Measurements from ENCODE around the gene JAZF1.

JAZF1 gene

DNA sequence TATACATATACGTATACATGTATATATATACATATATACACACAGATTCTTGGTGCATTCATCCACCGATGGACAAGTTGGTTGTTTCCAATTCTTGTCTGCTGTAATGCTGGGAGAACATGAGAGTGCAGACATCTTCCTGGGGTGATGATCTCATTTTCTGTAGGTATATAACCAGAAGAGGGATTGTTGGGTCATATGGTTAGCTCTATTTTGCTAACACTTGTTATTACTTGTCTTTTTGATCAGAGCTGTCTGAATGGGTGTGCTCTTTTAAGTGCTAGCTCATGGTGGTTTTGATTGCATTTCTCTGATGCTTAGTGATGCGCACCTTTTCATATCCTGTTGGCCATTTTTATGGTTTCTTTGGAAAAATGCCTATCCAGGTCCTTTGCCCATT, 334.2 kb downstream of the JAZF1 start:
- TF ChIP-seq, protein P1, sequence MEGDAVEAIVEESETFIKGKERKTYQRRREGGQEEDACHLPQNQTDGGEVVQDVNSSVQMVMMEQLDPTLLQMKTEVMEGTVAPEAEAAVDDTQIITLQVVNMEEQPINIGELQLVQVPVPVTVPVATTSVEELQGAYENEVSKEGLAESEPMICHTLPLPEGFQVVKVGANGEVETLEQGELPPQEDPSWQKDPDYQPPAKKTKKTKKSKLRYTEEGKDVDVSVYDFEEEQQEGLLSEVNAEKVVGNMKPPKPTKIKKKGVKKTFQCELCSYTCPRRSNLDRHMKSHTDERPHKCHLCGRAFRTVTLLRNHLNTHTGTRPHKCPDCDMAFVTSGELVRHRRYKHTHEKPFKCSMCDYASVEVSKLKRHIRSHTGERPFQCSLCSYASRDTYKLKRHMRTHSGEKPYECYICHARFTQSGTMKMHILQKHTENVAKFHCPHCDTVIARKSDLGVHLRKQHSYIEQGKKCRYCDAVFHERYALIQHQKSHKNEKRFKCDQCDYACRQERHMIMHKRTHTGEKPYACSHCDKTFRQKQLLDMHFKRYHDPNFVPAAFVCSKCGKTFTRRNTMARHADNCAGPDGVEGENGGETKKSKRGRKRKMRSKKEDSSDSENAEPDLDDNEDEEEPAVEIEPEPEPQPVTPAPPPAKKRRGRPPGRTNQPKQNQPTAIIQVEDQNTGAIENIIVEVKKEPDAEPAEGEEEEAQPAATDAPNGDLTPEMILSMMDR (conservative IDR thresholded peaks at IDR 0.05; ENCODE audit: low read depth, low read length), result no peak
- no peak for DNase-seq (ENCODE audit: low read depth)
- H3K4me3 ChIP-seq (ENCODE audit: low read depth, low read length), result no peak overlapping the region

DNA sequence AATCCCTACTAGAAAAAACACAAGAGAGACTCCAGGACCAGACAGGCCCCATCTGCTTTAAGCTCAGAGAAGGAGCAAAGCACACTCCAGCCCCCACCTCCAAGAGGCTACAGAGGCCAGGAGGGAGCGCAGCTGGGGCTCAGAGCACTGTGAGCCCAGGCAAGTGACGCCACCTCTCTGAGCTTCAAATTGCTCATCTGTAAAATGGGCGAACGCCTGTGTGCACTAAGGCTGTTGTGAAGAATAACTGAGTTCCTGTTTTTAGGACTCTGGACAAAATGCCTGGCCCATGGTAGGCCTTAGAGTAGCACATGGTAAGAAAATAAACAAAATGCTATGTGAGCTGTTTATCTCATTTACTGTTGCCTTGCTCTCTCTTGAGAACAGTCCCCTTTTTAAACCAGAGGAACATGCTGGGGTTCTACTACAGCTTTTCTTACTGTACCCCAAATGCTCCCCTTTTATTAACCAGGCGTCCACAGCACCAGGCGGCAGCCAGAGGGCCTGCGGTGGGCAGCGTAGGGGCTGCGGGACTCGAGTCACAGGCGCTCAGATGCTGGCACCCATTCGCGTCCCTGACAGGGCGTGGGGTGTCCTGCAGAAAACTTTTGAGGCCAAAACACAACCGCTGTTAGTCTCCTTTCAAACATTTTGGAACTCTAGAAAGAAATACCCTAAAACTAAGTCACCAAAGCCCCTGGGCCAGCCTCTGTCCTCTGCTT, 336.9 kb downstream of the JAZF1 start:
- TF ChIP-seq, protein P1 (conservative IDR thresholded peaks at IDR 0.05; ENCODE audit: low read depth, low read length), result no peak
- no peak overlapping the region for H3K4me3 ChIP-seq (ENCODE audit: low read depth, low read length)
- no peak for DNase-seq (ENCODE audit: low read depth)

DNA sequence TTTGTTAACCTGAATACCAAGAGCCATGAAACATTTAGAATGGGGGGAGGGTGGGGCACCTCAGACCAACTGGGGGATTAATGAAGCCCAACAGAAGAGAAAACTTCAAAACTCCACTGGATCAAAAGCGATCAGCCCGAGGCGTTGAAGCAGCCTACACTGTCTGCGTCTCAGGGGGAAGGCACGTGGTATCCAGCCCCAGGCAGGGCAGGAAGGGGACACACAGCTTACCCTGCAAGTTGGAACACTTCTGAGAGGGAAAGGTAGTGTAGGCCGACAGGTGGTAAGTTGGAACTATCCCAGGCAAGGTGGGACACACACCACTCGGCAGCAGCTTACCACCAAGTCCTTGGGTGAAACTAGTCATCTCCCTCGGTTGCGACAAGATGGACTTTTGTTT, 337.7 kb downstream of the JAZF1 start:
- TF ChIP-seq, protein P1 (conservative IDR thresholded peaks at IDR 0.05; ENCODE audit: low read depth, low read length), result no peak
- H3K4me3 ChIP-seq (ENCODE audit: low read depth, low read length), result peak overlapping the region; percentile 14
- DNase-seq (ENCODE audit: low read depth), result no peak

DNA sequence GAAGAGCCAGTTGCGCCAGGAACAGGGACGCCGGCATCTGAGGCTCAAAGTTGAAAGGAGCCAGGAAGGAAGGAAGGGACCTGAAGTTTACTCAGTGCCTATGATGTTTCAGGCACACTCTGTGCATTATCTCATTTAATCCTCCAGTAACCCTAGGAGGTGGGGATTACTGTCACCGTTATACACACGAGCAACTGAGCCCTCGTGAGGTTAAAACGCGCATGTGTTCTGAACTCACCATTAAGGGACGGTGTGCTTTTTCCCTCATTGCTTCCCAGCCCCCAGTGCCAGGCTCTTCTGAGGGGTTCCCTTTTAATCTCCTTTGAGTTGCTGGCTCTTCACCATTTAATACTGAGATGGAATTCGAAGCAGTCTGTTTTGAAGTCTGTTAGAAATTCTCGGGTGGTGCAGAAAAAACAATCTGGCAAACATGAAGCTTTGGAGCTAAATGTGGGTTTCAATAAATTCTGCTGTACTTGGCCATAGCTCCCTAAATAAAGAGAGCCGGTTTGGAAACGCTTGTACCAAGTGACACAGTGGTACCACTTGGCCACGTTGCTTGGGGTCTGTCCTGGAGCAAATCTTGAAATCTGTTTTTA, 338.4 kb downstream of the JAZF1 start:
- DNase-seq (ENCODE audit: low read depth), result peak; percentile 46
- TF ChIP-seq, protein P1 (conservative IDR thresholded peaks at IDR 0.05; ENCODE audit: low read depth, low read length), result peak; percentile 5
- peak overlapping the region; percentile 14 for H3K4me3 ChIP-seq (ENCODE audit: low read depth, low read length)

DNA sequence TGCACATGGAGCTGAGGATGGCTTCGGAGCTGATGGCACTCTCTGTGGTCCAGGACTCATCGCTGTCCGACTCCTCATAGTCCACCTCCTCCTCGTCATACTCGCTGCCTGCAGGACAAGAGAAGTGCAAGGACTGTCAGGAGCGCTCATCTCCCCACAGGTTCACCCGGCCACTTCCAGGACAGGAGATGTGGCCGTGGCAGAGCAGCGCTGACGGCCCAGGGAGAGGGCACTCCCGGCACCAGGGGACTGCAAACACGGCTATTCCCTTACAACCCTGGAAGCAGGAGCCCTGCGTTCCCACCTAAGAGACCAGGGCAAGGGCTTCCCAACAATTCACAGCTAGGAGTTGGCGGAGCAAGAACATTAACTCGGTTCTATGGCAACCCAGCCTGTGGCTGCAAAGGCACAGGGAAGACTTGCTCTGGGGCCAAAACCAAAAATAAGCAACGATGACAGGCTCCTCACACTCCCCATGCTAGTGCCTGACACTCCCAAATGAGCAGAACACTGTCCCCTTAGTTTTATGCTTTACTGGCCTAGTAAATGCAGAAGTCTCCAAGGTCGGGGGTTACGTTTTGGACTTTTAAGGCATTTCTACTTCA, 339.7 kb downstream of the JAZF1 start:
- TF ChIP-seq, protein P1 (conservative IDR thresholded peaks at IDR 0.05; ENCODE audit: low read depth, low read length), result no peak
- no peak for DNase-seq (ENCODE audit: low read depth)
- no peak overlapping the region for H3K4me3 ChIP-seq (ENCODE audit: low read depth, low read length)

DNA sequence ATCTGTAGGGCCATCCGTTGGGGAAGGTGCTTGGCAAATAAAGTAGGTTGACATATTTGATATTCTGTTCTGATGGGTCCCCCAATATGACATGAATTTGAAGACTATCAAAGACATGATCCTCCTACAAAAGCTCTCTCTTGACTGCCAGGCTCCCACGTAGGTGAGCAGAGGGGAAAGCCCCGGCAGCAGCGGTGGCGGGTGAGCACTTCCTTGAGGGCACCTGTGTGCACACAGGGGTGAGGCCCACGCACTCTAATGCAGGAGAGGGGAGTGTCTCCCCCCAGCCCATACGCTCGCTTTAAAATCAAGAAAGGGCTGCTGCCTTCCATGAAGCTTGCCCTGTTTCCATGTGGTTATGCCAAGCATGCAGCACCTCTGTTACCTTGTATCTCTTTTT, 340.3 kb downstream of the JAZF1 start:
- H3K4me3 ChIP-seq (ENCODE audit: low read depth, low read length), result no peak overlapping the region
- no peak for DNase-seq (ENCODE audit: low read depth)
- TF ChIP-seq, protein P1 (conservative IDR thresholded peaks at IDR 0.05; ENCODE audit: low read depth, low read length), result no peak

Data from choroid plexus epithelial cell (primary cell).